ENCODE measurements around the gene CCDC85A. TPM values are rescaled to one million over a fixed set of nuclear protein-coding genes. Genes with fewer than 3 reads are reported as not detected.

CCDC85A gene
- total RNA-seq, 1 donor from 2014 or later, result 3.6 TPM

GRCh38 chr2:56195563-56195962, 11.8 kb downstream of the CCDC85A start:
- no peak for DNase-seq

GRCh38 chr2:56197816-56198215, 14.0 kb downstream of the CCDC85A start:
- DNase-seq, result no peak

- DNase-seq, result no peak
Measured at GRCh38 chr2:56198936-56199335, 15.1 kb downstream of the CCDC85A start.

GRCh38 chr2:56199492-56199891, 15.7 kb downstream of the CCDC85A start:
- DNase-seq, result no peak

DNA sequence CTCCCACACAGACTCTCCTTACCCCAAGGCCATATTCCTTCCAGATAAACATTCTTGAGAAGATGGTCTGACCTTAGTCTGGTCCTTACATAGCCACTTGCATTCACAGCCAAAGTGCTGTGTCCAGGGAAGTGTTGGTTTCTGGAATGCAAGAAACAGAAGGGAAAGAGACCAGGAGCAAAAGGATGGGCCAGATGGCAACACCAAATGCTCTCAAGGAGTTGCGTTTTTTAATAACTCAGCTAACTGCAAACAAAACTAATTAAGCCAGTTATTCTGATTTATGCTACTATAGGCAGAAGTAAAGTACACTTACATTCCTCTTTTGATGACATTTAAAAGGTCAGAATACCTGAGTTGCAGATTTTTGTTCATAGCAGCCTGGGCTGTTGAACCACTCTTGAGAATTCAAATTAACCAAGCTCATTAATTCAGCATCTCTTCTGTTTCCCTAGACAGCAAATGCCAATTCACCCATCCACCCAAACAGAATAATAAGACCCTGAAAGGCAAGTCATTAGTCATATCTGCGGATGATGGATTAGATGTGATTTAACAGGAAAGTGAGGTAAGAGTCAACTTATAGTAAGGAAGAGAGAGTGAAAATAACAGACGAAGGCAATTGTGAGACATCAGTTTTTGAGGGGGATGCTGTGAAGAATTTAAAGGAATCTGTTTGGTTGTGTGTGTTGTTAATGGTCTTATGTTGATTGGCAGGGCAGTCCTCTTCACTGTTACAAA, 18.8 kb downstream of the CCDC85A start:
- DNase-seq, result no peak

GRCh38 chr2:56204556-56204955, 20.8 kb downstream of the CCDC85A start:
- DNase-seq, result no peak

DNA sequence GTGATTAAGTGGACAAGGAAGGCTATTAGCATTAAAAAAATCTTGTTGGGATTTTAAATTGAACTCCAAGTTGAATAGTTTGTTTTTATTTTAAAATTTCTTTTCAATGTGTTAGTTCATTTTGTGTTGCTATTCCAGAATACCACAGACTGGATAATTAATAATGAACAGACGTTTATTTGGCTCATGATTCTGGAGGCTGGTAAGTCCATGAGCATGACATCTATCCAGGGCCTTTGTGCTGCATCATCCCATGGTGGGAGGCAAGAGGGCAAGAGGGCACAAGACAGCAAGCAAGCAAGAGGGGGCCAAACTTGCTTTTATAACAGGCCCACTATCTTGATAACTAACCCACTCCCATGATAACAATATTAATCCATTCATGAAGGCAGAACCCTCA, 22.5 kb downstream of the CCDC85A start:
- no peak for DNase-seq

- no peak for DNase-seq
Measured at GRCh38 chr2:56207760-56208159, 24.0 kb downstream of the CCDC85A start.

DNA sequence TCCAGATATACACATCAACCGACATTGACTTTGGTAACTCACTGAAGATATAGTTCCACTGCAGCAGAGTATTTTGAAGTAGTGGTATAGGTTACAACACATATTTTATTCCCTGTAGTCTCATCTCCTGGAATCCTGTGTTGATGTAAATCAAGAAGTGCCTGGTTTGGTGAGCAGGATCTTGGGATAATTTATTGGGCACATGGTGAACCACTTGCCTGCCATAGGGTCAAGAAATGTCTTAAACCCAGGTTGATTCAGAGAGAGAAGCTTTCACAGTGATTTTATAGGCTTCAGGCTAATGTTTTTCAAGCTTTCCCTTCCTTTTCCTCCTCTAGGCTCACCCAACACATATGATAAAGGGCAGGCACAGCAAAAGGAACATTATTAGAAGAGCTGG, 24.6 kb downstream of the CCDC85A start:
- no peak for DNase-seq

DNA sequence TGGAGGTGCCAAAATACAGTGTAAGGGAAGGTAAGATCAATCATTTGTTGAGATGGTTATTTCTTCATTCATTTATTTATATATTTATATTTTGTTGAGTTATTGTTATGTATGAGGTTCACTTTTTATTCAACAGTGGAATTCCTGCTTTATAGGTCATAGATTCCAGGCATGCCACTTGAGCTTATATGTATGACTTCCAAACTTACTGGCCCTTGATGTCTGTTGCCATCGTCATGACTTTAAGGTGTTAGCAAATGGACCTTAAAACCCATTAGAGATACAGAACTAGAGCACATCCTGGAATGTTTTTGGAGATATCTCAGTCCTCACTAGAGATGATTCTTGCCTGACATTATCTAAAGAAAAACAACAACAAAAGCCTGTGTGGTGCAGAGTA, 25.9 kb downstream of the CCDC85A start:
- no peak for DNase-seq

DNA sequence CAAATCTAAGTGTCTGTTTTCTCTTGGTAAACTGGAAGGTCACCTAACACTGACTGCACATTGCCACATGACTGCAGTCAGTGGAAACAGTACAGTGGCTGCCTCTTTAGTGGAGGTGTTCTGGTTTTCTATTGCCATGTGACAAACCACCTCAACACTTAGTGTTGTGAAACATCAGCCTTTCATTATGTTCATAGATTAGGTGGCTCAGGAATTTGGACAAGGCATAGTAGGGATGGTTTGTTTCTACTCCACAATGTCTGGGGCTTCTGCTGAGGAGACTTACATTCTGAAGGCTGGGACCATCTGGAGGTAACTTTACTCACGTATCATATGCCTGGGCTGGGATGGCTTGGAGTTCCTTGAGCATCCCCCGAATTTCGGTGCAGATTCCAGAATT, 26.5 kb downstream of the CCDC85A start:
- DNase-seq, result no peak

- DNase-seq, result no peak
Measured at GRCh38 chr2:56211048-56211447, 27.3 kb downstream of the CCDC85A start.

- DNase-seq, result no peak
Measured at GRCh38 chr2:56215911-56216310, 32.1 kb downstream of the CCDC85A start.

DNA sequence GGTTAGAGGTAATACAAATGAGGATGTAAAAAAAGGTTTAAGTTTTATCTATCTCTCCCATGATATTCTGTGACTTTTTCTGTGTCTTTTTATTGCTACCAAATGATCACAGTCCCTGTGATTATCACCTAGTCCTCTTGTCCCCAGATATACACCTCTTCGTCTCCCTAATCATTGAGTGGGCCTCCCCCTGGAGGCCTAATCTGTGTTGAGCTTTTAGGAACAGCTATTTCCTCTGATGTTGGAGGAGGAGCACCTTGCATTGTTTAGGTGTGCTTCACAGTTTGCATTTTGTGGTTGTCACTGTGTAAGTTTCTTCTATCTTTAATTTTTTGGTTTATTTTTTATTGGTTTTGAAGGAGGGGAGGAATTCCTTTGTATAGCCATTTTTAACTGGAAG, 33.3 kb downstream of the CCDC85A start:
- DNase-seq, result no peak

DNA sequence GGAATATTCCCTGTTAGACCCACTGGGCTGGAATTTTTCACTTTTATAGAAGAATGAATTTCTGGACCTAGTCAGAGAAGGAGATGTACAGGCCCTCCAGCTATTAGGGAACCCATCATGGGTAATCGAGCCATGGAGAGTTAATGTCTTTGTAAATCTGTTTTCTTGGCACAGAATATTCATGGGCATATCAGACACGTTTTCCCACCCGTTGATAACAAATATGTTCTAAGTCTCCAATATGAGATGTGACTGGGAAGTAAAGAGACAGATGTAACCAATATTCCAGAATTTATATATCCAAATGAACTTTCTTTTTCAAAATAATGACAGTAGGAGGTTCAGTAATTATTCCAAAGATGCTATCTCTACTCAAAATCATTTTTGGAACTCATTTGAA, 38.7 kb downstream of the CCDC85A start:
- no peak for DNase-seq

DNA sequence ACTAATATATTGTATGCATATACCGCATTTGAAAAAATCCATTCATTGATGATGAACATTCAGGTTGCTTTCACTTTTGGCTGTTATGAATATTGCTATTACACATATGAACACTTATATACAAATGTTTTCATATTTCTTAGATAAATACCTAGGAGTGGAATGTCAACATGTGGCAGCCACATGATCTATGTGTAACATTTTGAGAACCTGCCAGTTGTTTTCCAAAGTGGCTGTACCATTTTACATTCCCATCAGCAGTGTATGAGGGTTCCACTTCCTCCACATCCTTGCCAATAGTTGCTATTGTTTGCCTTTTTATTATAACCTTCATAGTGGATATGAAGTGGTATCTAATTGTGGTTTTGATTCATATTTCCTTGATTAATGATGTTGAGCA, 40.5 kb downstream of the CCDC85A start:
- no peak for DNase-seq

GRCh38 chr2:56227811-56228210, 44.0 kb downstream of the CCDC85A start:
- no peak for DNase-seq

DNA sequence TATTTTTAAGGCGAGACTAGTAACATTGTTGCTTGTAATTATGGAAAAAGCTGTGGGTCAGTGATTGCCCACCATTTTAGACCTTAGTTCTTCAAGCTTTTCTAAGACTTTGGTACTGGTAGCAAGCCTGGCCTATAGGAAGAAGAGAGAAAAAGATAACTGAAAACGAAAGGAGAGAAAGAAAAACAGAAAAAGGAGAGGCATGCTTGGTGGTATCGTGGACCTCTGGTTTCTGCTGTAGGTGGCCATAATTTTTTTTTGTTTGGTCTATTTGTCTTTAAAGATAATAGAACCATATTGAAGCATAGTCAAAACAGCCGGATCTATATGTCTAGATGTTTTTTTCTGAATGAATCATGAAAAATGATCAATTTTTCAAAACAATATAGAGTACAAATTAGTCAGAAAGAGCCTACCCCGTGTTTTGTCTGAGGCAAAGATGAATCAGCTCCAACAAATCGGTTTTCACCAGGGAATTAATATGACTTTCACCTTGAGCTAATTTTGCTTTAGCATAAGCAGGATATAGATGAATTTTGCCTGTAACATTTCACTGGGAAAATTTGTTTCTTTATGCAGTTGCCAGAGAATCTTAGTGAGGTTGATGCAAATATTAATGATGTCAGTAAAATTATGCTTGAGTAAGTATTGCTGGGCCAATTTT, 45.7 kb downstream of the CCDC85A start:
- DNase-seq, result no peak

- no peak for DNase-seq
Measured at GRCh38 chr2:56230156-56230555, 46.4 kb downstream of the CCDC85A start.

DNA sequence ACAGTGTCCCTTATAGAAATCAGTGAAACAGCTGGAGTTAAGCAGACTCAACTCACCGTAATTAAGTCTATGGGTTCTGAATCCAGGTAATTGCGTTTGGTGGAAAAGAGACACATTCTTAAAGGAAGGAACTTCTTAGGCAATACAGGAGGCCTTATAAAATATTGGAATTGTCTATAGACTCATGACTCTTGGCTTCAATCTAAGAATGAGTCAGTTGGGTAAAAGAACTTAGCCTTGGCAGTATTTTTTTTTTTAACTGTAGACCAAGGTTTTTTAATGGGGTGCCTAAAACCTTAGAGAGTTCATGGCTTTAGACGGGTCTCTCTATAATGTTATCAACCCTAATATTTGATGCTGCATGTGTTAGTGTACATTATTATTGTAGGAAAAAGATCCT, 47.6 kb downstream of the CCDC85A start:
- DNase-seq, result no peak

DNA sequence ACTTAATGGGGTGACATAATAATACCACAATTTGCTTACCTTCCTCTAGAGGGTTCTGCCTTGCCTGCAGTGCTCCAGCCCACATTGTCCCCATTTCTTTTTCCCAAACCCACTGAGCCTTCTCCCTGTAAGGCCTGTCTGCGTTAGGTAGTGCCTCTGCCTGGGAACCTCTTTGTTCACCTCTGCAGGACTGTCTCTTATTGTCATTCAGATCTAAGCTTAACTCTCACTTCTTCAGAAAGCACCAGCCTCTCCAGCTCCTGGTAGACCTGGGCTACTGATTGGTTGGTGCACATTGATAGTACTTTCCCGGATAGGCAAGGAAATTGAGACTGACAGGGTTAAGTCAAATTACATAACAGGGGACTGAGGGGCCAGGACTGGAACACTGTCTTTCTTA, 49.1 kb downstream of the CCDC85A start:
- no peak for DNase-seq

DNA sequence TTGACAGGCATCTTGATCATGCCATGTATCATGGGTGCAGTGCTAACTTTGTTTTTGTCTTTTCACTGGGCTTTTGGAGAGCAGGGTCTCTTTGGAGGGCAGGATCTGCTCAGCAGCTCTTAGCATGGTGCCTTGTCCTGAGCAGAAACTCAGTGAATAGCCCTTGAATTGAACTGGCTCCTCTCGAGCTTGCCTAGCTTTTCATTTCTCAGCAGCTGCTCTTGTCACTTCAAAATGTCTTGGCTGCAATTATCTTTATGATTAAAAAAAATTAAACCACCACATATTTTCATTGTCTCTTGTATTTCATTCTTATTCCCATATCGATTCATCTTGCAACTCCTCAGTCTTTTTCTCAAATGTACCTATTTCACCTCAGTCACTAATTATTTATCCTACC, 50.5 kb downstream of the CCDC85A start:
- DNase-seq, result no peak

DNA sequence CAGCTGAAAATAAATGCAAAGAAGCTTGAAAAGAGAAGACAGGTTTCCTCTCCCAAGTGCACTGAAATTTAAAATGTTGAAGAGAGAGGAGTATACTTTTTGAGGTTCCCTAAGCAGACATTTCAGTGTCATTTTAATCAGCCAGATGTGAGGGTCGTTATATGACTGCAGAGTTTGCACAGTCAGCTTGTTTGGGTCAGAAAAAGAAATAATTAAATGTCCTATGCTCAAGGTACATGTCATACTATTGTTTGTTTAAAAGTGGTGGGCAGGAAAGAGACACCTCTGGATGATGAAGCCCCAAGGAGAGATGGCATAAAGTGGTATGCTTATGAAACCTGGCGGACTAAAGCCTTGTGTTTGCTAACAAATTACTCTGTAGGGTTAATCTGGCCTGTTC, 55.2 kb downstream of the CCDC85A start:
- DNase-seq, result no peak

DNA sequence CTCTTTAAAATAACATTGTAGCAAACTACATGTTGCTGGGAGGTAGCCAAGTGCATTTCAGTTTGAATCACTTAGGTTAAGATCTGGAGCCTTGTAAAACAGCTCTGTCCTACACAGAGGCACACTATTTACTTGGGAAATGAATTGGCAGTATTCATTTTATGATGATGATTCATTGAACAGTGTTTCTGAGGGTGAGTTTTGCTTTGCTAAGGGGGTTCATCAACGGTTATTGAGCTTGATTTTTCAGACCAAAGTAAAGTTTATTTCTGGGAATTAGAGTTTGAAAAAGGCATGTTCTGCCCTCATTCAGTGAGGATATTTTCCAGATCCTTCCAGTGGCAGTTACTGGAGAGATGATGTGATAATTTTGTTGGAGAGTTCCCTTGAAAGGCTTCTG, 55.6 kb downstream of the CCDC85A start:
- DNase-seq, result no peak
